ENCODE data around the gene PRR29. TPM values are rescaled to one million over a fixed set of nuclear protein-coding genes. Genes with fewer than 3 reads are reported as not detected.

Gene PRR29
- polyA plus RNA-seq, 3 donors: 0.03 to 2.1 (median 1.4) TPM

GRCh38 chr17:63967953-63968352 is 30.2 kb upstream of the PRR29 start:
- Mint-ChIP-seq H3K27me3 (ENCODE audit: low read depth in 3 of 3) (peaks cover 0 to 7% (median 5%) of the 10 kb centered on the region in 3 donors), H3K27ac (no peak overlapping the region), H3K4me1 (peaks cover 3% of the 10 kb centered on the region), H3K36me3 (no peaks in the 10 kb centered on the region), H3K9me3 (peaks cover 0 to 3% (median 0%) of the 10 kb centered on the region in 7 donors), H3K4me3 (no peak overlapping the region)
- no peaks in the 10 kb centered on the region for H3K4me1 ChIP-seq (ENCODE audit: control insufficient read depth in 1 of 2, insufficient read depth in 2 of 2, low read length in 2 of 2)
- intact Hi-C loops (cut with micrococcal nuclease): no loop called here
- DNase-seq: no peak
- H3K36me3 ChIP-seq (replicated peaks in 1 of 2; ENCODE audit: control insufficient read depth in 1 of 2, insufficient read depth in 2 of 2, low read length in 2 of 2): no peaks in the 10 kb centered on the region
- no peaks in the 10 kb centered on the region for H3K27me3 ChIP-seq (ENCODE audit: control insufficient read depth in 2 of 2, insufficient read depth in 2 of 2, low read length in 2 of 2)
- no peaks in the 10 kb centered on the region for H3K79me2 ChIP-seq (ENCODE audit: insufficient read depth, low read length)
- H3K4me2 ChIP-seq (replicated peaks; ENCODE audit: extremely low read depth, low read length, poor library complexity, severe bottlenecking): no peak overlapping the region
- H3K27ac ChIP-seq (ENCODE audit: low read depth in 1 of 2, low read length in 2 of 2): no peak overlapping the region
- no peak overlapping the region for H3K9ac ChIP-seq (ENCODE audit: insufficient read depth, low read length, poor library complexity, severe bottlenecking)
- no peak overlapping the region for H3K4me3 ChIP-seq (replicated peaks in 1 of 3; ENCODE audit: low read depth in 2 of 3, low read length in 3 of 3)
- no peak overlapping the region for H2AFZ ChIP-seq (ENCODE audit: insufficient read depth, low read depth, low read length, poor library complexity, severe bottlenecking)
- WGBS (ENCODE audit: insufficient coverage): 89% methylated on average over 17 of the region's 19 CpGs
- no peaks in the 10 kb centered on the region for H4K20me1 ChIP-seq (ENCODE audit: insufficient read depth, low read length)
- TF ChIP-seq CTCF (IDR thresholded peaks at IDR 0.05): no peak
- no peaks in the 10 kb centered on the region for H3K9me3 ChIP-seq (replicated peaks in 1 of 2; ENCODE audit: control insufficient read depth in 1 of 2, insufficient read depth in 1 of 2, low read length in 2 of 2)

GRCh38 chr17:63969278-63969677 is 28.9 kb upstream of the PRR29 start:
- Histone ChIP-seq H3K27ac (ENCODE audit: low read depth in 1 of 2, low read length in 2 of 2) (no peak overlapping the region), H3K4me1 (ENCODE audit: control insufficient read depth in 1 of 2, insufficient read depth in 2 of 2, low read length in 2 of 2) (no peaks in the 10 kb centered on the region), H3K9ac (ENCODE audit: insufficient read depth, low read length, poor library complexity, severe bottlenecking) (no peak overlapping the region), H3K9me3 (replicated peaks in 1 of 2; ENCODE audit: control insufficient read depth in 1 of 2, insufficient read depth in 1 of 2, low read length in 2 of 2) (no peaks in the 10 kb centered on the region), H4K20me1 (ENCODE audit: insufficient read depth, low read length) (no peaks in the 10 kb centered on the region), H2AFZ (ENCODE audit: insufficient read depth, low read depth, low read length, poor library complexity, severe bottlenecking) (no peak overlapping the region), H3K79me2 (ENCODE audit: insufficient read depth, low read length) (no peaks in the 10 kb centered on the region), H3K36me3 (replicated peaks in 1 of 2; ENCODE audit: control insufficient read depth in 1 of 2, insufficient read depth in 2 of 2, low read length in 2 of 2) (no peaks in the 10 kb centered on the region), H3K4me3 (replicated peaks in 1 of 3; ENCODE audit: low read depth in 2 of 3, low read length in 3 of 3) (no peak overlapping the region), H3K4me2 (replicated peaks; ENCODE audit: extremely low read depth, low read length, poor library complexity, severe bottlenecking) (no peak overlapping the region), H3K27me3 (ENCODE audit: control insufficient read depth in 2 of 2, insufficient read depth in 2 of 2, low read length in 2 of 2) (no peaks in the 10 kb centered on the region)
- no peak overlapping the region for H3K4me3 Mint-ChIP-seq
- no peak for TF ChIP-seq CTCF (IDR thresholded peaks at IDR 0.05)
- peaks cover 0 to 9% (median 5%) of the 10 kb centered on the region in 3 donors for H3K27me3 Mint-ChIP-seq (ENCODE audit: low read depth in 3 of 3)
- intact Hi-C loops (cut with micrococcal nuclease): no loop called here
- H3K27ac Mint-ChIP-seq: peak overlapping the region in 1 of 7 donors; percentile 48
- H3K36me3 Mint-ChIP-seq: no peaks in the 10 kb centered on the region
- peaks cover 4% of the 10 kb centered on the region for H3K4me1 Mint-ChIP-seq
- peaks cover 0 to 2% (median 0%) of the 10 kb centered on the region in 7 donors for H3K9me3 Mint-ChIP-seq
- DNase-seq: no peak
- WGBS (ENCODE audit: insufficient coverage): 82% methylated on average over 3 of the region's 10 CpGs
